GM18508 (cell line): ENCODE data around the gene DNAH10.

Experiments used
- ATAC-seq: cut with Tn5 transposase; IDR thresholded peaks from one replicate; pipeline ENCODE4 v1.9.1; 2021; ENCODE audit warnings: moderate number of reproducible peaks; ENCODE audit not compliant: insufficient read depth, unreplicated experiment

DNAH10 gene

GRCh38 chr12:123761841-123762714 is at the start of gene DNAH10:
Gene DNAH10 (plus strand): TSS chr12:123762301. CDS start chr12:123762337, 36 bp downstream.
- no peak for ATAC-seq

GRCh38 chr12:123712780-123713319 is 49.3 kb upstream of the DNAH10 start:
- ATAC-seq: no peak

- ATAC-seq: no peak
Observed at GRCh38 chr12:123713398-123713797, 48.7 kb upstream of the DNAH10 start.

GRCh38 chr12:123713823-123714585 is 48.1 kb upstream of the DNAH10 start:
- ATAC-seq: no peak

GRCh38 chr12:123715195-123715594 is 46.9 kb upstream of the DNAH10 start:
- ATAC-seq: no peak

- ATAC-seq: no peak
Observed at GRCh38 chr12:123717350-123717749, 44.8 kb upstream of the DNAH10 start.

GRCh38 chr12:123720141-123720814 is 41.8 kb upstream of the DNAH10 start:
- no peak for ATAC-seq

DNA sequence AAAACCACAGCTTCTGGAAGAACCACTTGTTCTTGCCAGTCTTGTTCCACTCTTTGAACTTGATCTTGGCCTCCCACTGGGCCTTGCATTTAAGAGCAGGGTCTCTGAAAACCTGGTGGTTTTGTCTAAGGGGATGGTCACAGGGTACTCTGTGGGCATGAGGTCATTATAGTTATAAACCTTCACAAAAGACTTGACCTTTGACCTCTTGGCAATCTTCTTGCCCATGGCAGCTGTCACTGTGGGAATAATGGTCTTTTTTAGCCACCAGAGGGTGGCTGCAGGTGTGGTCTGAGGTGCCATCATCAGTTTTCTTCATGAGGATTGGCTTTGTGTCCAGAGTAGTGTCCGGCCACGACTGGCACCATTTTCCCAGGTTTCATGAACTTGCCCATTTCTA is 40.9 kb upstream of the DNAH10 start:
- ATAC-seq: no peak

DNA sequence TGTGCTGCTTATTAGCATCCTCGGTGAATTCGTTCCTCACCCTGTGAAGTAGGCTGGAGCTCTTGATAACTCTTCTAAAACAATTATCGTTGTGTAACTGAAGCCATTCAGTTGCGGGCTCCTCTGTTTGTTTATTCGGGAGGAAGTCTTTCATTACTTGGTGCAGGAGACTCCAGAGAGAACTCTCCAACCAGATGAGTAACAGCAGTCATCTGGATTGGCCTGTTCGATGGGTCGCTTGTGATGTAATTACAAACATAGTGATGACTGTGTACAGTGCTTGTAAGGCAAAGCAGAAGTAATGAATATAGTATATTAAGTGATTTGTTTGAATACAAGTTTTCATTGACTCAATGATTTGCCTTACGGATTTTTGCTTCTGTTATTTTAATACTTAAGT is 39.1 kb upstream of the DNAH10 start:
- no peak for ATAC-seq

- no peak for ATAC-seq
Observed at GRCh38 chr12:123723765-123724164, 38.3 kb upstream of the DNAH10 start.

- no peak for ATAC-seq
Observed at GRCh38 chr12:123726244-123726643, 35.9 kb upstream of the DNAH10 start.

DNA sequence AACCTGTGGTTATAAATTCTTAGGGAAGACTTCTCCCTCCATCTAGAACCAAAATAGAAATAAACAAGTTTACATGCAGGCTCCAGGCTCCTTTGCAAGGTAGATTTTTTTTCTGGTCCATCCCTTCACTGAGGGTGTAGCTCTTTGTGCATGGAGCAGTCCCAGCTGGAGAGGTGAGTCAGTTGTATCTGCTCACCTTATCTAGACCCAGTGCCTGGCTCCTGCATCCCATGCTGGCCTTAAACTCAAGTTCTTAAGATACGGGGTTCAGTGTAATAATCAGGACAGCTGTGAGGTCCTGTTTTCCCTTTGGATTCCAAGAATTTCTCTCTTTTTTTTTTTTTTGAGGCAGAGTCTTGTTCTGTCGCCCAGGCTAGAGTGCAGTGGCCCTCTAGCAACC is 35.1 kb upstream of the DNAH10 start:
- ATAC-seq: no peak

DNA sequence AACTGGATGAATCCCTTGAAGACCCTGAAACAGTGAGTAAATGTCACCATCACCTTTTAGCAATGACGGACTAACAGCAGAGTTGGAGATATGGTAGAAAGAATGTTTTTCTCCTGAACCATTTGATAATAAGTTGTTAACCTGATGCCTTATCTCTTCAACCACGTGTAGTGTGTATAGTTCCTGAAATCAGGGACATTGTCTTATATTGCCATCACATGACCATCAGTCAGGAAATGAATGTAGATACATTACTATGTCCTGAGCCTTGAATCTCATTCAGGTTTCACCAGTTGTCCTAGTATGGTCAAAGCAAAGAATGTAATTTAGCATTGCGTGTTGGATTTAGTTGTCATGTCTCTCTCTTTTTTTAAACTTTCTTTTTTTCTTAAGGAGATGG is 34.2 kb upstream of the DNAH10 start:
- no peak for ATAC-seq

GRCh38 chr12:123731596-123731995 is 30.5 kb upstream of the DNAH10 start:
- ATAC-seq: no peak

DNA sequence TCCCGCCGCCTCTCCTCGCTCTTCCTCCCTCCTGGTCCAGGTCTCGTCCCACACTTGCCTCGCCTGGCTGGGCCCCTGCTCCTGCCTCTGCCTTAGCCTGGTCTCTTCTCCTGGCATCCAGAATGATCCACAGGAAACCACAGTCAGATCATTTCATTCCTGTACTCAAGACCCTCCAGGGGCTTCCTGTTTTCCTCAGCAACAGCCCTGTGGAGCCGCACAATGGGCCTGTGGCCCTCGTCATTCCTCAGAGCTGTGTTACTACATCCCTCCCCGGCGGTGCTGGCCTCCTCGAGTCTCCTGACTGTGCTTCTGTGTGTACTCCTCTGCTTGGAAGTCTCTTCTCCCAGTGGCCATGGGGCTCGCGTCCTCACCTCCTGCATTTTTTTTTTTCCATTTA is 29.9 kb upstream of the DNAH10 start:
- ATAC-seq: no peak

DNA sequence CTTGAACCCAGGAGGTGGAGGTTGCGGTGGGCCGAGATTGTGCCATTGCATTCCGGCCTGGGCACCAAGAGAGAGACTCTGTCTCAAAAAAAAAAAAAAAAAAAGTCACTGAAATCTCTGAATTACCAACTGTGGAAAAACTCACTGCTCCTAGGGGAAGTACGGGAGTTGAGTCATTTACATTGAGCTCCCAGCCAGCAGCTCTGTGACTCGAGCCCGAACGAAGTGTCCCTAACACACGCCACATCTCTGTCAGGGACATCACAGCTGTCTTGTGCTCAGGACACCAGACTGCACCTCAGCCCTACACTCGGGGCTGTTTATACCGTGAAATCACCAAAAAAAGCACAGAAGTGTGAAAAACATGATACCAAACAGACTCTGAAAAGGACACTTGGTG is 28.9 kb upstream of the DNAH10 start:
- no peak for ATAC-seq

DNA sequence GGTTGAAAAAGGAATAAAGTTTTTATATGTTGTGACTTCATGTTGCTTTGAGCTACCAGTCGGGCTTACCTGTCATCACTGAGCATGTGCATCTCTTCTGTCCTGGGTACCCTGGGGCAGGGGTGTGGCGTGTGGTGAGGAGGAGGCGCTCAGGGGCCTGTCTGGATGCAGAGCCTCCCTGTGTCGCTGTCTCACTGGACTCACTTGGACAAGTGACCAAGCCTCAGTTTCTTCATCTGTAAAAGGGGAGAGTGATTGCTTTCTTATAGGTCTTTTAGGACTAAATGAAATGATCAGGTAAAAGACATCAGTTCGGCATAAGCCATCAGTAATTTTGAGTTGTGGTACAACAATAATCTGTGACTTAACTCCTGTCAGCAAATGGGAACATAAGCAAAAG is 27.8 kb upstream of the DNAH10 start:
- ATAC-seq: no peak

DNA sequence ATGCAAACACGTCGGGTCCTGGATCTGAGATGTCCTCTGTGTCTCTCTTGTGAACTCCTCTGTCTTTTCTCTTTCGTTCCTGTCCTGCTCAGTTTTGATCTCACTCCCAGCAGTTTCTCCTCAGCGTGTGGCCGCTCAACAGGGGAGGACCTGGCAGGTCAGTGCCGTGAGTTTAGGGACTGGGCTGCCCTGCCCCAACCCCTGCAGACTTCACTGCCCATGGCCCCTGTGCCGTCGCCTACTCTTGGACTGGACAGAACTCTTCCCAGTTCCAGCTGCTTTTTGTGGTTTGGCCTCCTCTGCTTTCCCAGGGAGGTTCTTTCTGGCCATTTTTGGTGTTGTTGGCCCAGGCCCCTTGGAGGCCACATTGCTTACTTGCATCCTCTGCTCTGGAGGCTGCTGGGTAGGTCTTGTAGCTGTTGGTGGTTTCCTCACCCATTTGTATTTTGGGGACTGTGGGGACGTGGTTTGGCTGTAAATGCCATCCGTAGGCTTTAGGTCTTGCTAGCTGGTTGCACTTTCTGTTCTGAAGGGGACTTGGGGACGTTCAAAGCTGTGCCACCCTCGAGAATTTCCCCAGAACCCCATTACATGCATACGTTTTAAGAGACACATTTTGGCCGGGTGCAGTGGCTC is 20.0 kb upstream of the DNAH10 start:
- ATAC-seq: no peak

DNA sequence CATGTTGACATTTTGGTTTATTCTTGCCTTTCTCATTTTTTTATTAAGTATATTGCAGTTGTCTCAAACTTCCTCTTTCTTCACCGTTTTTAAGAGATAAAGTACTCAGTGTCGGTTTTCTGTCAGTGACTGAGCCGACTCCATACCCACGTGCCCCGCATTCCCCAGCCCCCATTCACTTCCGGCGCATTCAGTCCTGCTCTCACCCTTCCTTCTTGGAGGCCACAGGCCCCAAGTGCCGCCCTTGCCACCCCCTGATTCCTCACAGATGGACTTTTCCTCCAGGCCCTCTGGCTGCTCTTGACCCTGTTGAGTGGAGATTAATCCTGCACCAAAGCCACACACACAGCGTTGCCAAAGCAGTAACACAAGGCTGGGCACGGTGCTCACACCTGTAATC is 19.1 kb upstream of the DNAH10 start:
- no peak for ATAC-seq

GRCh38 chr12:123744836-123745235 is 17.3 kb upstream of the DNAH10 start:
- no peak for ATAC-seq
